SK-N-MC (cell line): Measurements from ENCODE around the gene CTSD.

Experiments
- EZH2 ChIP-seq: fragments of 200-600 bp; sonication (generic); IDR thresholded peaks from one replicate; pipeline ENCODE4 v1.6.1; 2017; ENCODE audit warnings: antibody characterized with exemption
- FOXP2 ChIP-seq: optimal IDR thresholded peaks from 2 replicates; pipeline ENCODE3; 2011; ENCODE audit warnings: mild to moderate bottlenecking, moderate library complexity; ENCODE audit not compliant: insufficient read depth; ENCODE audit errors: extremely low read length, control extremely low read depth
- POLR2AphosphoS5 ChIP-seq: IDR thresholded peaks from 2 replicates; pipeline ENCODE4 v1.6.1; 2012; ENCODE audit warnings: mild to moderate bottlenecking, low read depth, low read length, borderline replicate concordance

DNA sequence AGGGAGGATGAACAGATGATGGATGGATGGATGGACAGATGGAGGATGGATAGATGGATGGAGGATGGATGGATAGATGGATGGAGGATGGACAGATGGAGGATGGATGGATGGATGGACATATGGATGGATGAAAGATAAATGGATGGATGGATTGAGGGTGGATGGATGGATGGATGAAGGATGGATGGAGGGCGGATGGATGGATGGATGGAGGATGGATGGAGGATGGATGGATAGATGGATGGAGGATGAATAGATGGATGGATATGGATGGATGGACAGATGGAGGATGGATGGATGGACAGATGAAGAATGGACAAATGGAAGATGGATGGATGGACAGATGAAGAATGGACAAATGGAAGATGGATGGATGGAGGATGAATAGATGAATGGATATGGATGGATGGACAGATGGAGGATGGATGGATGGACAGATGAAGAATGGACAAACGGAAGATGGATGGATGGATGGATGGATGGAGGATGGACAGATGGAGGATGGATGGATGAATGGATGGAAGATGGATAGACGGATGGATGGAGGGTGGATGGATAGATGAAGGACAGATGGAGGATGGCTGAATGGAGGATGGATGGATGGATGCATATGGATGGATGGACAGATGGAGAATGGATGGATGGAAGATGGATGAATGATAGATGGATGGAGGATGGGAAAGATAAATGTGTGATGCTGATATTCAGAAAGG, 20.7 kb downstream of the CTSD start:
- TF ChIP-seq EZH2 (no peak), POLR2AphosphoS5 (no peak), FOXP2 (no peak)
